ENCODE results near the gene PPHLN1. TPM values are rescaled to one million over a fixed set of nuclear protein-coding genes. Genes with fewer than 3 reads are reported as not detected.
"Not testable (repeated sequence)": the region's sequence is repeated elsewhere in the genome, so short reads cannot be mapped to it uniquely, and the experiment has no call there.

Gene PPHLN1
- total RNA-seq, 2 experiments from 2014 or later, result 76.5 to 76.9 TPM

GRCh38 chr12:42361909-42362646 lies 36.1 kb downstream of the PPHLN1 start:
- CTCF ChIA-PET, result interaction anchor here (0.6 to 1.9 kb wide), 2 partner anchors 10 to 63 kb away, joined by 3 to 5 read pairs; no protein-coding TSS in a partner anchor
- POLR2A ChIA-PET, result no interaction called here

DNA sequence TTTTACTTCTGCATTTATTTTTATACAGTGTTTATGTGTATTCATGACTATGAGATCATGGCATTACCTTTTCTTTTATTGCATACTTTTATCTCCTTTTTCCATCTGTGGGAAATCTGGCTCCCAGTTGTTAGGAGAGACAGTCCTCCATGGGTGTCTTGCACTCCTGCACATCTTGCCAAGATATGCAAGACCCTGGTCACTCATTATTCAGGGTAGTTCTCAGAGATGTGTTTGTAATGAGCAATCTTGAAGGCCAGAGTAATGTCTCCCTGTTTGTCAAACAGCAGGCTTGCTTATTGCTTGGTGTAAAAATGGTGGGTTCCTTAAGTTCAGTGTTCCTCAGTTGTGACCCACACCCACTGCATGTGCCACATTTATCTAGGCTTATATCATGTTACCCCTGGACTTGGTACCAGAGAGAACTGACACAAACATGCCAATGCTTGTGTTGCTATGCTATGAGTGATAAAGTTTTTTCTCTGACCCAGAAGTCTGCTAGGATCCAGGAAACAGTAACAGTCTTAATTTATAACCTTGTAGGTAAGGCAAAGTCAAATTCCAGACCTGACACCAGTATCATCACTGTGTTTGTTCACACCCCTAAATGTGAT lies 36.8 kb downstream of the PPHLN1 start:
- ChIA-PET POLR2A (no interaction called here), CTCF (interaction anchor here (0.6 to 1.9 kb wide), 2 partner anchors 9 to 63 kb away, joined by 3 to 5 read pairs; no protein-coding TSS in a partner anchor)

GRCh38 chr12:42364692-42365091 lies 38.7 kb downstream of the PPHLN1 start:
- ChIA-PET CTCF (no interaction called here), POLR2A (no interaction called here)

DNA sequence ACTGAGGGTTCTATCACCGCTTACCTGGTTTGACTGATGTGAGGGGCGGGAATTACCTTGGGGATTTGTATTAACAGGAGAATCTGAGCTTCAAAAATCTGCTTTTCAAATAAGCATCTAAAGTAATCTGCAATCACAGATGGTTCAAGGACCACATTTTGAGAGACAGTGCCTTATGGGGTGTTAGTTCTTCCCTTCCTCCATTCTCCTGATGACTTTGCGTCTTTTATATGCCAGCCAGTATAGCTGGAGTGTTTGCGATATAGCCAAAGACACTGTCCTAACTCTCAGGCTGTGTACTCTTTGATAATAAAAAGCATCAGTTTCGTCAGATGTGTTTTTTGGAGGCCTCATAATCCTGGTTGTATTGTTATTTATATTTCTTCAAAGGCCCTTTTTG lies 39.5 kb downstream of the PPHLN1 start:
- CTCF ChIA-PET, result no interaction called here
- POLR2A ChIA-PET, result no interaction called here

GRCh38 chr12:42370013-42370412 lies 44.0 kb downstream of the PPHLN1 start:
- ChIA-PET CTCF (no interaction called here), POLR2A (no interaction called here)

- CTCF ChIA-PET, result interaction anchor here (0.8 to 1.5 kb wide), 12 partner anchors 9 to 348 kb away, joined by 3 to 5 read pairs (median 4); no protein-coding TSS in a partner anchor
- POLR2A ChIA-PET, result interaction anchor here (0.6 kb wide), 1 partner anchor 43 kb away, joined by 4 read pairs; no protein-coding TSS in a partner anchor
These were observed 46.3 kb downstream of the PPHLN1 start for GRCh38 chr12:42372154-42372791.

DNA sequence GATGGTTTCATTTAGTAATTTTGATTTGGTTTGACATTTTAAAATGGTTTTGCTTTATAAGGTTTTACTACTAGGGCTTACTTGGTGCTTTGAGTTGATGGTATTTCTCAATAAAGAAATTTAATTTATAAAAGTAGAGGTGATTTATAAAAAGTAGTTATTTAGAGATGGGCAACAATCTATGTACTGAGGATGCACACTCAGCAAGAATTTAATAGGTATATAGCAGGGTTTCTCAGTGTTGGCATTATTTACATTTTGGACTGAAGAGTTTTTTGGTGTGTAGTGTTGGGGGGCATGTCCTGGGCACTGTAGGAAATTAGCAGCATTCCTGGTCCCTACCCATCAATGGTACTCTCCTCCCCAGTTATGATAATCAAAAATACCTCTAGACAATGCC lies 47.7 kb downstream of the PPHLN1 start:
- ChIA-PET POLR2A (no interaction called here), CTCF (no interaction called here)

DNA sequence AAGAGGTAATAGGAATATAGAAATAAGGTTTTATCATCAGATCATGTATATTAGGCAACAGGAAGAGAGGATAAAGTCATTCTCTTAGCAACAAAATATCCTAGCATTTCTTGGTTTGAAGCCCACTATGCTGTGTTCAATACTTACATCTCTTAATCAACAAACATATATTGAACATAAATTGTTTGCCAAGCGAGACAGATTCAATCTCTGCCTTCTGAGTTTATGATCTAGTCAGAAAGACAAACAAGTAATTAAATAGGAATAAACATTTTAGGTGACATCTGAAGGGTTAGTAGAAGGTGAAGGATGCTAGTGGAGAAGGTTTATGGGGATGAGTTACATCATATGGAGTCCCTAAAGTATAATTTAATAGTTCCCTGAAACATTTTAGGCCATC lies 54.8 kb downstream of the PPHLN1 start:
- ChIA-PET POLR2A (no interaction called here), CTCF (interaction anchor here (1.4 kb wide), 1 partner anchor 9 kb away, joined by 4 read pairs; no protein-coding TSS in a partner anchor)

DNA sequence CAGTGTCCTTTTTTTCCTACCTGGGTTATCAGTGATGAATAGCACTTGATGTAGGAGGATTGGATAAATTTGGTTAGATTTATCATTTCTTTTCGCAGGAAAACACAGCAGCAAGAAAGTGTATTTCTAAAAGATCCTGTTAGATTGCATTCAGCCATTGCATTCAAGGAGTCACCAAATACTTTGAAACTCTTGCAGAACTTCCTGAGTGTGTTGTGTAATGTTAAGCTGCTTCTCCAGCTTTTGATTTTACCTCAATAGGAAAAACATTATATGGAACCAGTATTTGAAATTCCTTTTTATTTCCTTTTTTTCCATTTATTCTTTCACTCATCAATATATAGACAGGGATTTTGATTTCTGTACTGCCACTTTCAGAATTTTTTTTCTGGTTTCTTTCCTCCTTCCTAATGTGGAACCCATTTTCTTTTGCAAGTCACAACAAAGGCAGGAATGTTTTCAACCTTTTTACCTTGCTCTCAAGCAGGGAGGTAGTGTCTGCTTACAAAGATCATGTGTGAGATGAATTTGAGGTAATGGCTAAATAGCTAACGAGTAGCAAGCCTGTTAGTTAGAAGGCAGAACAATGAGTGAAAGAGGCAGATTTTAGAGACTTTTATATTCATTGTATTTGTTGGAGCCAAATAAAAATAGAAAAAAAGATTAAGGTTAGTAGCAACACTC lies 56.2 kb downstream of the PPHLN1 start:
- ChIA-PET POLR2A (no interaction called here), CTCF (interaction anchor here (1.4 kb wide), 1 partner anchor 10 kb away, joined by 4 read pairs; no protein-coding TSS in a partner anchor)

- CTCF ChIA-PET, result interaction anchor here (1.8 kb wide), 1 partner anchor 14 kb away, joined by 4 read pairs; no protein-coding TSS in a partner anchor
- POLR2A ChIA-PET, result no interaction called here
These were observed 59.4 kb downstream of the PPHLN1 start for GRCh38 chr12:42385326-42385841.

- ChIA-PET CTCF (no interaction called here), POLR2A (no interaction called here)
These were observed 60.3 kb downstream of the PPHLN1 start for GRCh38 chr12:42386308-42386707.

GRCh38 chr12:42388086-42388485 lies 62.1 kb downstream of the PPHLN1 start:
- CTCF ChIA-PET, POLR2A ChIA-PET: not testable (repeated sequence)

GRCh38 chr12:42394429-42394828 lies 68.5 kb downstream of the PPHLN1 start:
- POLR2A ChIA-PET, result no interaction called here
- CTCF ChIA-PET, result no interaction called here

- ChIA-PET CTCF (interaction anchor here (1.4 kb wide), 1 partner anchor 25 kb away, joined by 4 read pairs; no protein-coding TSS in a partner anchor), POLR2A (no interaction called here)
These were observed 70.7 kb downstream of the PPHLN1 start for GRCh38 chr12:42396473-42397259.

DNA sequence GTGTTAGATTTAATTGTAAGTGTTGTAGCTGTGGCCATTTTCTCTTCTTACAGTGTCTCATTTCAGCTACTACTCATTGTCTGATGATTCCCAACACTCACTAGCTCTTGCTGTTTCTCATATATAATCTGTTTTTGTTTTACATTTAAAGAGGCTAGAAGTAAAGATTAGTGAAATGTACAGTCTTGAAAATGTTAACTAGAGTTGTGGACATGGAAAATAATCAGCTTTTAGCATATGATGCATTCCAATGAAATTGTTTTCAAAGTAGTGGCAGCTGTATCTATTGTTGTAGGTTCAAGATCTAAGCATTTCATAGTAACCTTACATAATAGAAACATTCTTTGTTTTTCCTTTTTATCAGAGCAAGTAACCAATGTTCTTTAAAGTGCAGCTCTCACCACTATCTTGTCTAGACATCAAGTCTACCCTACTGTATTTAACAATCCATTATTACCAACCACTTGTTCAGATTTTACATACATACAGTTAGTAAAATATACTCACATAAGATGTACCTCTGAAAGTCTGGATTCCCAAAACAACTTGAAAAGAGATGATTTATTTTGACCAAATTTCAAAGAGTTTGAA lies 76.9 kb downstream of the PPHLN1 start:
- ChIA-PET CTCF (no interaction called here), POLR2A (no interaction called here)

DNA sequence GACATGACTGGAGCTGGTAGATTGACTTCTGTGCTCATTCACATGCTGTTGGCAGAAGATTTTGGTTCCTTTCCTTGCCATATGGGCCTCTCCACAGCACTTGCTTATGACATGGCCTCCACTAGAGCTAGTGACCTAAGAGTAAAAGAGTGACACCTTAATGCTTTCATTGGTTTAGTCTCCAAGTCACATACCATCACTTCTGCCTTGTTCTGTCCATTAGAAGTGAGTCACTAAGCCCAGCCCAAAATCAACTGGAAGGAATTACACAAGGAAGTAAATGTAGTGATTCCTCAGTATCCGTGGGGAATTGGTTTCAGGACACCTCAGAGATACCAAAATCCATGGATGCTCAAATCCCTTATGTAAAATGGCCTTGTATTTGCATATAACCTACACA lies 81.3 kb downstream of the PPHLN1 start:
- POLR2A ChIA-PET, result no interaction called here
- CTCF ChIA-PET, result no interaction called here

- ChIA-PET POLR2A (no interaction called here), CTCF (no interaction called here)
These were observed 83.5 kb downstream of the PPHLN1 start for GRCh38 chr12:42409471-42409870.

DNA sequence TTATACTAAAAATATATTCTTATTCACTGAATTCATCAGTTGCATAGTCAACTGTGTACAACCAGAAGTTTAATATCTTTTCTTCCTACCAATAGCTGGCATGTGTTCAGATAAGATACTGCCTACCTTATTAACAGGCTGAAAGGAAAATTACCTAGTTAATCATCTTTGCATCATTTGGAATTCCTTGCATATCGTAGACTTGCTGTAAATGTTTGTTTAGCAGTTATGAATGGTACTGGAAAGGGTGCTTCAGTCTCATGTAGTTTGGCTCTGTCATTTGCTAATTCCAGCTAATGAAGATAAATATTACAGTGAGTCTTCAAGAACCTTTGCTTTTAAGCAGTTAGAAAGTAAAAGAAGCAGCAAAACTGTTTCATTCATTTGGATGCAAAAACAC lies 84.4 kb downstream of the PPHLN1 start:
- CTCF ChIA-PET, result no interaction called here
- POLR2A ChIA-PET, result no interaction called here

DNA sequence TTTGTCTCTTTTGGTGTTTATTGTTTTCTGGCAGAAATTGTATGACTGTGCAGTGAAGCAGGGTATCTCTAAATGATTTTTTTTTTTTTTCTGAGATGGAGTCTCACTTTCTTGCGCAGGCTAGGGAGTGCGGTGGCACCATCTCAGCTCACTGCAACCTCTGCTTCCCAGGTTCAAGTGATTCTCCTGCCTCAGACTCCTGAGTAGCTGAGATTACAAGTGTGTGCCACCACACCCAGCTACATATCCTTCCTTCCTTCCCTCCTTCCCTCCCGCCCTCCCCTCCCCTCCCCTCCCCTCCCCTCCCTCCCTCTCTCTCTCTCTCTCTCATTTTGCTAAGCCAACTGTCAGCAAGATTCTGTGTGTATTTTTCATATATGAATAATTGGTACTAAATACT lies 94.4 kb downstream of the PPHLN1 start:
- CTCF ChIA-PET, result no interaction called here
- POLR2A ChIA-PET, result no interaction called here

All from activated CD8-positive, alpha-beta memory T cell treated with anti-CD3 and anti-CD28 coated beads for 36 hours (primary cell).